ENCODE measurements around the gene CTDP1. TPM values are rescaled to one million over a fixed set of nuclear protein-coding genes. Genes with fewer than 3 reads are reported as not detected.

The CTDP1 gene
- total and polyA plus RNA-seq, 9 of the 15 experiments (the other 6 are each of a cell fraction or from before 2014, with no cell fraction given), result 0.07 to 19.2 (median 4.0) TPM

DNA sequence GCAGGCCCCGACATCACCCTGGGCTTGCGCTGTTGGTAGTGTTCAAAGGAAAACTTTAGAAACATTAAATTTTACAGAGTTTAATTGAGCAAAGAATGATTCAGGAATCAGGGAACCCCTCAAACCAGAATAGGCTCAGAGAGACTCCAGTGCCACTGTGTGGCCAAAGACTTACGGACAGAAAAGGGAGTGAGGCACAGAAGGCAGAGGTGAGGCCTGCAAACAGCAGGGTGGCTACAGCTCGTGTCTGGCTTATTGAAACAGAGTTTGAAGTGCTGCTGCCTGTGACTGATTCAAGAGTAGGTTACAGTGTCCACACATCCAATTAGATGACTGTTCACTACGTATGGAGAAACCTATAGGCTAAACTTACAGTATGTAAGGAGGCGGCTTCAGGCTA lies 2.4 kb upstream of the CTDP1 start (continued):
- TF ChIP-seq, protein P1, sequence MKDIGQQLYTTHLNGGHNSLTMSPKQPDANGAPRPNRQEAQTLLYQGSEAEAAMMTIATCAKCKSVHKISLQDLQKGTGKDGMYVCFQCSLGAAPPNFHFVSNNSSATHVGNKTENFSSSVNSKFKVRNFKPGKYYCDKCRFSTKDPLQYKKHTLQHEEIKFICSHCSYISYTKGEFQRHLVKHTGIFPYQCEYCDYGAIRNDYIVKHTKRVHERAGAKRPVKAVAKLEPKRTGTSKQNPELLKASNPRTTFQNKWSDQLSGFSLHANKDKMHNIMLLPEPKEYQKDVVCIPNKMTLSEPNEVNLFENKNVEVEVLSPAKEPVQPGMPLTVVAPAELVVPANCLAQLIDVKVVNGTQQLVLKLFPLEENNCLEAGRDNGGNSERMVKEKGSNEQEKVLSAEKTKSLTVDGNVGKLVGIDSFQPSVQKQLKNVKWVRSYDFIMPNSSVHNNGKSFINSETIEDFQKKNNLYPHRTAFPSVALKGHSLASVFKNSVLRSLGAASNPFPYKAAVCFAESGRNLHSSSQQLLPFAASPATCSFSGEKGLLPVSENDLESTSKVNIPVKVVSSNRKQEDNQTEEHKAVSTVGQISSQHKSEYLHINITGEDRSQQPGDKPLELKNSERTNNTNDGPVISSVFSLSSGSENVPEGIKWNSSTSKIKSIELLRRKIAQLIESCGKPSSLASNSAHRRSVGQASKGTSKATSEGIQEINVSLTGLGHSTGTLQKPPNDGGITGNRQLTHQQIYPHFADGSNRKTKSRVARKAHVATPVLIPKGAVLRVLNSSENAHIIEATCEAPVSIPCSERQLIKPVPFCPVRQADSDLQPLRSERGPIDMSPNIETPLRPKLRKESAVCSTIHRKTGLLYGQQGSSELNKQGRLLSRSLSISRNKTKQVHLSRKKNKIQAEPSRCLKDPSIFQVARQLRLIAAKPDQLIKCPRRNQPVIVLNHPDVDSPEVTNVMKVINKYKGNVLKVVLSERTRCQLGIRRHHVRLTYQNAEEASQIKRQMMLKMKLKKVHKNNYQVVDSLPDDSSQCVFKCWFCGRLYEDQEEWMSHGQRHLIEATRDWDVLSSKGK (CRISPR knock-in tag; IDR thresholded peaks at IDR 0.05), result no peak
- TF ChIP-seq JUND (IDR thresholded peaks at IDR 0.05; ENCODE audit: borderline replicate concordance, low read depth, low read length) (no peak), JUND (tag; IDR thresholded peaks at IDR 0.05; ENCODE audit: borderline replicate concordance, low read depth, low read length) (no peak), SRSF3 (IDR thresholded peaks at IDR 0.05; ENCODE audit: insufficient read depth, low read length) (no peak), EGR1 (conservative IDR thresholded peaks at IDR 0.05) (no peak), ARID2 (IDR thresholded peaks at IDR 0.05) (no peak), ETV5 (CRISPR knock-in tag; IDR thresholded peaks at IDR 0.05; ENCODE audit: low read depth) (no peak), ZKSCAN3 (CRISPR knock-in tag; IDR thresholded peaks at IDR 0.05) (no peak), ZNF224 (CRISPR knock-in tag; IDR thresholded peaks at IDR 0.05) (no peak)
- TF ChIP-seq, protein P2, sequence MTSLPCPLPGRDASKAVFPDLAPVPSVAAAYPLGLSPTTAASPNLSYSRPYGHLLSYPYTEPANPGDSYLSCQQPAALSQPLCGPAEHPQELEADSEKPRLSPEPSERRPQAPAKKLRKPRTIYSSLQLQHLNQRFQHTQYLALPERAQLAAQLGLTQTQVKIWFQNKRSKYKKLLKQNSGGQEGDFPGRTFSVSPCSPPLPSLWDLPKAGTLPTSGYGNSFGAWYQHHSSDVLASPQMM (CRISPR knock-in tag; IDR thresholded peaks at IDR 0.05), result no peak
- TF ChIP-seq, protein P3, sequence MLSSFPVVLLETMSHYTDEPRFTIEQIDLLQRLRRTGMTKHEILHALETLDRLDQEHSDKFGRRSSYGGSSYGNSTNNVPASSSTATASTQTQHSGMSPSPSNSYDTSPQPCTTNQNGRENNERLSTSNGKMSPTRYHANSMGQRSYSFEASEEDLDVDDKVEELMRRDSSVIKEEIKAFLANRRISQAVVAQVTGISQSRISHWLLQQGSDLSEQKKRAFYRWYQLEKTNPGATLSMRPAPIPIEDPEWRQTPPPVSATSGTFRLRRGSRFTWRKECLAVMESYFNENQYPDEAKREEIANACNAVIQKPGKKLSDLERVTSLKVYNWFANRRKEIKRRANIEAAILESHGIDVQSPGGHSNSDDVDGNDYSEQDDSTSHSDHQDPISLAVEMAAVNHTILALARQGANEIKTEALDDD (IDR thresholded peaks at IDR 0.05), result no peak
